ENCODE results near the gene MME.

The MME gene

GRCh38 chr3:155166441-155166840, 86.3 kb downstream of the MME start:
- H3K36me3 ChIP-seq (ENCODE audit: control insufficient read depth, low read length) = peaks cover 91% of the 10 kb centered on the region
- H3K9me3 ChIP-seq (ENCODE audit: control insufficient read depth, insufficient read depth, low read length) = no peaks in the 10 kb centered on the region
- no peak for TF ChIP-seq EZH2phosphoT487 (IDR thresholded peaks at IDR 0.05; ENCODE audit: borderline replicate concordance, low read length)
- TF ChIP-seq CTCF (IDR thresholded peaks at IDR 0.05; ENCODE audit: low read depth, low read length, poor library complexity, severe bottlenecking) = no peak
- no peak overlapping the region for H3K4me2 ChIP-seq (ENCODE audit: low read length)
- no peak overlapping the region for H3K27ac ChIP-seq (ENCODE audit: low read depth, low read length)
- H3K4me3 ChIP-seq (ENCODE audit: low read length) = no peak overlapping the region
- no peaks in the 10 kb centered on the region for H3K79me2 ChIP-seq (ENCODE audit: control insufficient read depth, low read length)
- H3F3A ChIP-seq (ENCODE audit: control insufficient read depth, insufficient read depth) = no peaks in the 10 kb centered on the region
- peaks cover 8% of the 10 kb centered on the region for H3K4me1 ChIP-seq (ENCODE audit: control insufficient read depth, low read length)
- H4K20me1 ChIP-seq (ENCODE audit: control insufficient read depth, insufficient read depth, low read depth, low read length) = no peaks in the 10 kb centered on the region
- no peaks in the 10 kb centered on the region for H3K27me3 ChIP-seq (ENCODE audit: control insufficient read depth, low read length)
- no peaks in the 10 kb centered on the region for H3K9me2 ChIP-seq (replicated peaks; ENCODE audit: control insufficient read depth, low read length)

- Histone ChIP-seq H3K9me2 (replicated peaks; ENCODE audit: control insufficient read depth, low read length) (no peaks in the 10 kb centered on the region), H3F3A (ENCODE audit: control insufficient read depth, insufficient read depth) (peaks cover 4% of the 10 kb centered on the region; the same call in 1 of the 2 replicates), H3K4me1 (ENCODE audit: control insufficient read depth, low read length) (no peaks in the 10 kb centered on the region), H3K27me3 (ENCODE audit: control insufficient read depth, low read length) (no peaks in the 10 kb centered on the region), H3K79me2 (ENCODE audit: control insufficient read depth, low read length) (no peaks in the 10 kb centered on the region), H3K9me3 (ENCODE audit: control insufficient read depth, insufficient read depth, low read length) (no peaks in the 10 kb centered on the region), H3K4me2 (ENCODE audit: low read length) (no peak overlapping the region), H4K20me1 (ENCODE audit: control insufficient read depth, insufficient read depth, low read depth, low read length) (no peaks in the 10 kb centered on the region), H3K27ac (ENCODE audit: low read depth, low read length) (no peak overlapping the region), H3K36me3 (ENCODE audit: control insufficient read depth, low read length) (peaks cover 96% of the 10 kb centered on the region), H3K4me3 (ENCODE audit: low read length) (no peak overlapping the region)
- TF ChIP-seq EZH2phosphoT487 (IDR thresholded peaks at IDR 0.05; ENCODE audit: borderline replicate concordance, low read length) (no peak), CTCF (IDR thresholded peaks at IDR 0.05; ENCODE audit: low read depth, low read length, poor library complexity, severe bottlenecking) (no peak)
Observed at GRCh38 chr3:155169197-155169596, 89.1 kb downstream of the MME start.

- no peaks in the 10 kb centered on the region for H3K27me3 ChIP-seq (ENCODE audit: control insufficient read depth, low read length)
- H3K4me2 ChIP-seq (ENCODE audit: low read length) = no peak overlapping the region
- no peaks in the 10 kb centered on the region for H4K20me1 ChIP-seq (ENCODE audit: control insufficient read depth, insufficient read depth, low read depth, low read length)
- no peaks in the 10 kb centered on the region for H3K9me2 ChIP-seq (replicated peaks; ENCODE audit: control insufficient read depth, low read length)
- no peak overlapping the region for H3K4me3 ChIP-seq (ENCODE audit: low read length)
- no peaks in the 10 kb centered on the region for H3K79me2 ChIP-seq (ENCODE audit: control insufficient read depth, low read length)
- peaks cover 4% of the 10 kb centered on the region; the same call in 1 of the 2 replicates for H3F3A ChIP-seq (ENCODE audit: control insufficient read depth, insufficient read depth)
- H3K36me3 ChIP-seq (ENCODE audit: control insufficient read depth, low read length) = peaks cover 92% of the 10 kb centered on the region
- H3K27ac ChIP-seq (ENCODE audit: low read depth, low read length) = no peak overlapping the region
- TF ChIP-seq EZH2phosphoT487 (IDR thresholded peaks at IDR 0.05; ENCODE audit: borderline replicate concordance, low read length) (no peak), CTCF (IDR thresholded peaks at IDR 0.05; ENCODE audit: low read depth, low read length, poor library complexity, severe bottlenecking) (no peak)
- peaks cover 1% of the 10 kb centered on the region for H3K4me1 ChIP-seq (ENCODE audit: control insufficient read depth, low read length)
- H3K9me3 ChIP-seq (ENCODE audit: control insufficient read depth, insufficient read depth, low read length) = no peaks in the 10 kb centered on the region
Observed at GRCh38 chr3:155173771-155174170, 93.7 kb downstream of the MME start.

Data from DOHH2 (cell line).